WTC11 (cell line): ENCODE measurements around the gene TTC39A. TPM values are rescaled to one million over a fixed set of nuclear protein-coding genes. Genes with fewer than 3 reads are reported as not detected.

Experiments used
- ATAC-seq: fragments of 200-7000 bp; cut with Tn5 transposase; 2 replicates; pipeline ENCODE4 v1.10.0; 2021; ENCODE audit warnings: mild to moderate bottlenecking, moderate library complexity
- CTCF ChIA-PET: fragments of 300-600 bp; sonication (Branson Sonifier 250); formaldehyde crosslinking; loops from one replicate; lab custom pipeline; 2021; ENCODE audit warnings: antibody characterized with exemption; lab: Charles Lee
- POLR2A ChIA-PET: fragments of 350-600 bp; sonication (Branson Sonifier 250); formaldehyde crosslinking; loops from one replicate; lab custom pipeline; 2021; ENCODE audit warnings: antibody characterized with exemption; lab: Charles Lee
- DNase-seq: peaks from one replicate; pipeline ENCODE4 v3.0.0; 2021; ENCODE audit warnings: low spot score
- H3K27ac Mint-ChIP-seq: 2 replicates; pipeline ENCODE4 v1.8.0; 2021; ENCODE audit warnings: mixed read lengths
- H3K27me3 Mint-ChIP-seq: 2 replicates; pipeline ENCODE4 v1.8.0; 2021; ENCODE audit warnings: low read depth, mild to moderate bottlenecking, moderate library complexity, mixed read lengths
- H3K36me3 Mint-ChIP-seq: 2 replicates; pipeline ENCODE4 v1.8.0; 2021; ENCODE audit warnings: mixed read lengths
- H3K4me1 Mint-ChIP-seq: 2 replicates; pipeline ENCODE4 v1.8.0; 2022; ENCODE audit warnings: mixed read lengths
- H3K4me3 Mint-ChIP-seq: 2 replicates; pipeline ENCODE4 v1.8.0; 2021; ENCODE audit warnings: mild to moderate bottlenecking, moderate library complexity, mixed read lengths
- H3K9me3 Mint-ChIP-seq: 2 replicates; pipeline ENCODE4 v1.8.0; 2021; ENCODE audit warnings: mixed read lengths
- AFF4 ChIP-seq: sonication (generic); formaldehyde crosslinking; IDR thresholded peaks from 2 replicates; pipeline ENCODE4 v1.8.1; 2023; ENCODE audit warnings: mild to moderate bottlenecking, missing genetic modification reagents, borderline replicate concordance
- E2F4 ChIP-seq: sonication (generic); formaldehyde crosslinking; IDR thresholded peaks from 2 replicates; pipeline ENCODE4 v1.8.1; 2022; ENCODE audit warnings: low read depth, mild to moderate bottlenecking, moderate library complexity, missing genetic modification reagents, borderline replicate concordance
- E2F5 ChIP-seq: sonication (generic); formaldehyde crosslinking; IDR thresholded peaks from 2 replicates; pipeline ENCODE4 v1.8.1; 2022; ENCODE audit warnings: mild to moderate bottlenecking, moderate library complexity, missing genetic modification reagents
- EMX1 ChIP-seq: fragments of 250-450 bp; sonication (Bioruptor Pico); IDR thresholded peaks from 2 replicates; pipeline ENCODE4 v1.8.0; 2021; ENCODE audit warnings: mild to moderate bottlenecking
- ETV6 ChIP-seq: sonication (generic); formaldehyde crosslinking; IDR thresholded peaks from 2 replicates; pipeline ENCODE4 v1.8.1; 2022; ENCODE audit warnings: mild to moderate bottlenecking, missing genetic modification reagents
- FOXP4 ChIP-seq: sonication (generic); formaldehyde crosslinking; IDR thresholded peaks from 2 replicates; pipeline ENCODE4 v1.8.0; 2022; ENCODE audit warnings: mild to moderate bottlenecking, missing genetic modification reagents
- JUN ChIP-seq: sonication (generic); formaldehyde crosslinking; IDR thresholded peaks from 2 replicates; pipeline ENCODE4 v1.8.0; 2023; ENCODE audit warnings: mild to moderate bottlenecking, missing genetic modification reagents
- KAT7 ChIP-seq: sonication (generic); formaldehyde crosslinking; IDR thresholded peaks from 2 replicates; pipeline ENCODE4 v1.8.1; 2023; ENCODE audit warnings: missing genetic modification reagents, mild to moderate bottlenecking, borderline replicate concordance
- MAX ChIP-seq: sonication (generic); formaldehyde crosslinking; IDR thresholded peaks from 2 replicates; pipeline ENCODE4 v1.8.0; 2022; ENCODE audit warnings: mild to moderate bottlenecking, missing genetic modification reagents
- MLX ChIP-seq: sonication (generic); formaldehyde crosslinking; IDR thresholded peaks from 2 replicates; pipeline ENCODE4 v1.8.1; 2023; ENCODE audit warnings: mild to moderate bottlenecking, missing genetic modification reagents, moderate library complexity
- MXD4 ChIP-seq: fragments of 250-450 bp; sonication (Bioruptor Pico); IDR thresholded peaks from 2 replicates; pipeline ENCODE4 v1.8.0; 2021; ENCODE audit warnings: mild to moderate bottlenecking, moderate library complexity, borderline replicate concordance
- PRDM15 ChIP-seq: sonication (generic); formaldehyde crosslinking; IDR thresholded peaks from 2 replicates; pipeline ENCODE4 v1.8.0; 2022; ENCODE audit warnings: missing genetic modification reagents
- RELA ChIP-seq: sonication (generic); formaldehyde crosslinking; IDR thresholded peaks from 2 replicates; pipeline ENCODE4 v1.8.1; 2022; ENCODE audit warnings: missing genetic modification reagents, mild to moderate bottlenecking, borderline replicate concordance
- SMAD4 ChIP-seq: sonication (generic); formaldehyde crosslinking; IDR thresholded peaks from 2 replicates; pipeline ENCODE4 v1.8.0; 2022; ENCODE audit warnings: mild to moderate bottlenecking, missing genetic modification reagents
- SP1 ChIP-seq: sonication (generic); formaldehyde crosslinking; conservative IDR thresholded peaks from 2 replicates; pipeline ENCODE4 v1.8.1; 2022; ENCODE audit warnings: missing genetic modification reagents
- TEAD4 ChIP-seq: sonication (generic); formaldehyde crosslinking; IDR thresholded peaks from 2 replicates; pipeline ENCODE4 v1.8.0; 2022; ENCODE audit warnings: mild to moderate bottlenecking, missing genetic modification reagents
- ZNF532 ChIP-seq: fragments of 250-450 bp; sonication (Bioruptor Pico); IDR thresholded peaks from 2 replicates; pipeline ENCODE4 v1.9.0; 2021; ENCODE audit warnings: mild to moderate bottlenecking, borderline replicate concordance
- total RNA-seq: library from RNA; stranded (reverse); gene quantifications from 3 replicates; pipeline ENCODE4 v1.2.3, GENCODE V29; 2021

Gene TTC39A
- total RNA-seq, 1 experiment from 2014 or later: 3.4 TPM

GRCh38 chr1:51264451-51264850 is 65.9 kb downstream of the TTC39A start (continued):
- TF ChIP-seq KAT7 (CRISPR knock-in tag): no peak
- TF ChIP-seq JUN (CRISPR knock-in tag): no peak
- TF ChIP-seq TEAD4 (CRISPR knock-in tag): no peak
- TF ChIP-seq AFF4: no peak
- no peak for TF ChIP-seq SMAD4 (CRISPR knock-in tag)
- no peak for TF ChIP-seq MLX (CRISPR knock-in tag)
- TF ChIP-seq RELA: no peak
- TF ChIP-seq, all 79 proteins: peak for 0

GRCh38 chr1:51263147-51263877 is 67.0 kb downstream of the TTC39A start:
- no peak overlapping the region for H3K27ac Mint-ChIP-seq
- POLR2A ChIA-PET: no interaction called here
- no peaks in the 10 kb centered on the region for H3K27me3 Mint-ChIP-seq
- H3K4me1 Mint-ChIP-seq: peaks cover 30% of the 10 kb centered on the region
- ATAC-seq (no peak), DNase-seq (no peak)
- H3K9me3 Mint-ChIP-seq: no peaks in the 10 kb centered on the region
- no peaks in the 10 kb centered on the region for H3K36me3 Mint-ChIP-seq
- no peak overlapping the region for H3K4me3 Mint-ChIP-seq
- CTCF ChIA-PET: interaction anchor here (0.9 kb wide), 1 partner anchor 34 kb away, joined by 3 read pairs; no protein-coding TSS in a partner anchor
- TF ChIP-seq TEAD4 (CRISPR knock-in tag): no peak
- TF ChIP-seq E2F5 (CRISPR knock-in tag): no peak
- TF ChIP-seq MAX: no peak
- TF ChIP-seq PRDM15 (CRISPR knock-in tag): no peak
- TF ChIP-seq E2F4: no peak
- TF ChIP-seq ETV6 (CRISPR knock-in tag): no peak
- no peak for TF ChIP-seq FOXP4
- no peak for TF ChIP-seq MLX (CRISPR knock-in tag)
- no peak for TF ChIP-seq MXD4
- no peak for TF ChIP-seq EMX1 (CRISPR knock-in tag)
- no peak for TF ChIP-seq ZNF532 (CRISPR knock-in tag)
- no peak for TF ChIP-seq SP1 (CRISPR knock-in tag)
